ENCODE measurements around the gene MAB21L2. TPM values are rescaled to one million over a fixed set of nuclear protein-coding genes. Genes with fewer than 3 reads are reported as not detected.

The MAB21L2 gene
- total RNA-seq, 2 donors from 2014 or later, result 1.0 to 9.6 TPM

DNA sequence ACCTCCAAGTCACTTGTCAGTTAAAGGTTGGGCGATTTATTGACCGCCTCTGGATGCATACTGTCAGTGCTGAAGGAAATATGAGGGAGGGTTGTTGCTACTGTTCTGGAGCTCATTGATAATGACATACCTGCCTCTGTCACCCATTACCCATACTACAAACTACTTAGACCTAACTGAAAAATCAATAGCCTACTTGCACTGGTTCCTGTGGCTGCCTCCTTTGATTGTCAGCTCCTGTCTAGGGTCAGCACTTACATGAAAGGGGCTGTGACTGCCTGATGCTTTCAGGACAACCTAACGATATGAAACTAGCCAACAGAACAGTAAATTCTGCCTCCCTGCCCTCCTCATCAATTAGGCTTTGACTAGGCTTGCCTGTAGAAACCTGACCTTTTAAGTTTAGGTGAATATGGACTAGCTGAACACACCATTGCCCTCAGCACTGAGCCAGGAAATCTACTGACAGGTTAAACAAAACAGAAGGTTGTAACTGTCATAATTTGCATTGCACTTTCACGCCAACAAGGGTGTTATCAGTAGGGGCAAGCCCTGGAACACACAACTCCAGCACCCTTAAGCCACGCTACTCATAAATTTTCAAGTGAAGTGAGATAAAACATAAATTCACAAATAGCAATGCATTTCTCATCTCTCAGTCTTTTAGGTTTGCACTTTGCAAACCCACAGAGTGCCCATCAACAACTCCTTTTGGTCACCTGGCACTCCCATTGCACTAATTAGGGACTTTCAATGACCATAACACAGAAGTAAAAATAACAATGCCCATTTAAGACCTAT, 9.0 kb upstream of the MAB21L2 start:
- DNase-seq (no peak), ATAC-seq (peak in 1 of 2 donors; percentile 35)
- intact Hi-C loops (cut with DNase I), result no loop called here

GRCh38 chr4:150573534-150573933, 8.4 kb upstream of the MAB21L2 start:
- intact Hi-C loops (cut with DNase I), result no loop called here
- DNase-seq (no peak), ATAC-seq (no peak)

GRCh38 chr4:150574678-150575077, 7.3 kb upstream of the MAB21L2 start:
- intact Hi-C loops (cut with DNase I), result no loop called here
- DNase-seq, result no peak
- no peak for ATAC-seq

DNA sequence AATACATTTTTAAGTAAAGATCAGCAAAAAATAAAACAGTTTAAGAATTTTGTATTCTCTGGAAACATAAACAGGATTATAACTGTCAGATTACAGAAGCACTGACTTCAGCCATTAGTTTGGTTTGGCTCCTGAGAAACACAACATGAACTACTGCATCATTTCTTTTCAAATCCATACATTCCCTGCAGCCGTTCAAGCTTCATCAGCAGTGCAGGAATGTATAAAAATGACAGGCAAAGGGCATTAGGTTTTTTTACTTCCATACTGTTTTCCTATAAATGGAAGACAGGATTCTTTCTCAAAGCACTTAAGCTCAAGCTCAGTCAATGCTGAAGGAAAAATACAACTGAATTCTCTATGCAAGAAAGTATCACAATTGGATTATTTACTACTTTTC, 4.2 kb upstream of the MAB21L2 start:
- DNase-seq (no peak), ATAC-seq (no peak)
- intact Hi-C loops (cut with DNase I), result no loop called here

GRCh38 chr4:150578745-150579501, 3.0 kb upstream of the MAB21L2 start:
- DNase-seq, result peak; percentile 19
- intact Hi-C loops (cut with DNase I), result no loop called here
- ATAC-seq, result no peak

- intact Hi-C loops (cut with DNase I), result no loop called here
- ATAC-seq (peak; percentile 51 to 58), DNase-seq (peak; percentile 37)
Measured at GRCh38 chr4:150579551-150580234, 2.3 kb upstream of the MAB21L2 start.

- ATAC-seq, result no peak
- intact Hi-C loops (cut with DNase I), result no loop called here
- DNase-seq, result no peak
Measured at GRCh38 chr4:150580306-150580705, 1.6 kb upstream of the MAB21L2 start.

DNA sequence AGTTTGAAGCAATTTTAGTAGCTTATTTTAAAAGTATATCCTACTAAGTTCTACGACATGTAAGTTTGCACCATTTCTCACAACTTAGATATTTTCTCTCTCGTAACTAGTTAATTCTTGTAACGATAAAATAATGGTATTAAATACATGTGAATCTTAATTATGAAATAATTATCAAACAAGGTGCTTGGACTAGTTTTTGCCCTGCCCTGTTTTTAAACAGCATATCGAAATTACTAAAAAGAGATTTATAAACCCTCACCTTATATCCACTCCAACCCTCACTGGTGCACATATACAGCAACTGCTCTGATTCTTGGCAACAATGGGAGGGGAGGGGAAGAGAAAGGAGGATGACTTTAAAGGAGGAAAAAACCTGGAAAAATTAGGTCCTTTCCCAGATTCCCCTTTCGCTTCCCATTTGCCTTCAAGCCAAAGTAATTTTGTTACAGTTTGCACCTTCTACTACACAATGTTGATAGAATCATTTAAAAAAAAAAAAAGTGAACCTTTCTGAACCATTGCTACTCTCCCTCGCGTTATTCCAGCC, 820 bp upstream of the MAB21L2 start:
- intact Hi-C loops (cut with DNase I), result no loop called here
- DNase-seq, result no peak
- no peak for ATAC-seq

GRCh38 chr4:150581641-150582051, 305 bp upstream of the MAB21L2 start:
- DNase-seq (peak; percentile 35), ATAC-seq (peak; percentile 31 to 61)
- intact Hi-C loops (cut with DNase I), result no loop called here

DNA sequence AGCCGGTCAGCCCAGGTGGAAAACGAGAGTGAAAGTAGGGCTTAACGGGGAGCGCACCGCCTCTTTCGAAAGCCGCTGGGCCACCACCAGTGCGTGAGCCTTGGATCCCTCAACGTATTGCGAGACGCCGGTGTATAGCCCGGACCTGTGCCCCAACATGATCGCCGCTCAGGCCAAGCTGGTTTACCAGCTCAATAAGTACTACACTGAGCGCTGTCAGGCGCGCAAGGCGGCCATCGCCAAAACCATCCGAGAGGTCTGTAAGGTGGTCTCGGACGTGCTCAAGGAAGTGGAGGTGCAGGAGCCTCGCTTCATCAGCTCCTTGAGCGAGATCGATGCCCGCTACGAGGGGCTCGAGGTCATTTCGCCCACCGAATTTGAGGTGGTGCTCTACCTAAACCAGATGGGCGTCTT, 929 bp downstream of the MAB21L2 start:
- peak; percentile 27 for DNase-seq
- intact Hi-C loops (cut with DNase I), result no loop called here
- ATAC-seq, result peak; percentile 18 to 41

DNA sequence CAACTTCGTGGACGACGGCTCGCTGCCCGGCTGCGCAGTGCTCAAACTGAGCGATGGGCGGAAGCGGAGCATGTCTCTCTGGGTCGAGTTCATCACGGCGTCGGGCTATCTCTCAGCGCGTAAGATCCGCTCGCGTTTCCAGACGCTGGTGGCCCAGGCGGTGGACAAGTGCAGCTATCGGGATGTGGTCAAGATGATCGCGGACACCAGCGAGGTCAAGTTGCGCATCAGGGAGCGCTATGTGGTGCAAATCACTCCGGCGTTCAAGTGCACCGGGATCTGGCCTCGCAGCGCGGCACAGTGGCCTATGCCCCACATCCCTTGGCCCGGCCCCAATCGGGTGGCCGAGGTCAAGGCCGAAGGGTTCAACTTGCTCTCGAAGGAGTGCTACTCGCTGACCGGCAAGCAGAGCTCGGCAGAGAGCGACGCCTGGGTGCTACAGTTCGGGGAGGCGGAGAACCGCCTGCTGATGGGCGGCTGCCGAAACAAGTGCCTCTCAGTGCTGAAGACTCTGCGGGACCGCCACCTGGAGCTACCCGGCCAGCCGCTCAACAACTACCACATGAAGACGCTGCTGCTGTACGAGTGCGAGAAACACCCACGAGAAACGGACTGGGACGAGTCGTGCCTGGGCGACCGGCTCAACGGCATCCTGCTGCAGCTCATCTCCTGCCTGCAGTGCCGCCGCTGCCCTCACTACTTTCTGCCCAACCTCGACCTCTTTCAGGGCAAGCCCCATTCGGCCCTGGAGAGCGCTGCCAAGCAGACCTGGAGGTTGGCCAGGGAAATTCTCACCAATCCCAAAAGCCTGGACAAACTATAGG, 1.5 kb downstream of the MAB21L2 start:
- DNase-seq (peak; percentile 46), ATAC-seq (peak; percentile 55 to 73)
- intact Hi-C loops (cut with DNase I), result no loop called here

DNA sequence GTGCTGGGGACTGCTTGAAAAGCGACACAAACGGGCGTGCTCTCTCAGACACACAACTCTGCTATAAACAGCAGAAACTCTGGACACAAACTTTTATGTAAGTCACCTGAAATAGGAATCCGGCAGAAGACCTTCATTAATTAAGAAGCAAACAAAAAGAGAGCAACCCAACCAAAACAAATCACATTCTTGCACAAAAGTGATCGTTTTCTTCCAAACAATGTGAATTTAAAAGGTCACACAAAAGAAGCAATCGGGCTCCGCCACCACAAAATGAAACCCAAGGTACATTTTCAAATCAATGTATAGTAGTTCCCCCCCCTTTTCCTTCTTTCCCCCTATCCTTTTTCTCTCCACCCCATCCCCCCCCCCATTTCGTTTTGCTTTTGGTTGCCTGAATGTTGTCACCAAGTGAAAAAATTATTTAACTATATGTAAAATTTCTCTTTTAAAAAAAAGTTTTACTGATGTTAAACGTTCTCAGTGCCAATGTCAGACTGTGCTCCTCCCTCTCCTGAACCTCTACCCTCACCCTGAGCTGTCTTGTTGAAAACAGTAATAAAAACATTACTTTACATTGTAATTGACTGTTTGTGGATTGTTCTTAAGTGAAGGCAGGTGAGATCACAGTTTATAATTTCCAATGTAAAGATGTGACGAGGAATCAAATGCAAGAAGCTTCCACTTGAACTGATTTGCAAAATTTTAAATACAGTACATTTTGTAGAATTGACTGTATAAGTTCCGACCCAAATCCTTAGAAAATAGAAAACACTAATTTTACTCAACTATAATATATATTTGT, 2.4 kb downstream of the MAB21L2 start:
- DNase-seq (no peak), ATAC-seq (no peak)
- intact Hi-C loops (cut with DNase I), result no loop called here

DNA sequence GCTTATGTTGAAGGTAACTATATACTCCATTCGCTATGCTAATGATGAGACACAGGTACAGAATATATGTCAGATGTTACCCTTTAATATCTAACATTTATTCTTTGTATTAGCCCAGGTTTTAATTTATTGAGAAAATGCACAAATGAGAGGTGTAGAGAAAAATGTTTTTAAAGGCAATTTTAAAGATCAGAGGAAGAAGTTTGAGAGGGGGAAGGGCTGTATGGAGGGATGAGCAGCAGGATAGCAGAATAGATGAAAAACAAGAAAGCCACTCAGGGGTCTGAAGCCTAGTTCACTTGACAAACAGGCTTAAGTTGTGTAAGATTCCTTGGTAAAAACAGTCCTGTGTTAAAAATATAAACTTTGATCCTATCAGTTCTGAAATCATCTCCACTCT, 3.7 kb downstream of the MAB21L2 start:
- ATAC-seq (no peak), DNase-seq (no peak)
- intact Hi-C loops (cut with DNase I), result no loop called here

- ATAC-seq, result no peak
- intact Hi-C loops (cut with DNase I), result no loop called here
- no peak for DNase-seq
Measured at GRCh38 chr4:150586162-150586810, 4.3 kb downstream of the MAB21L2 start.

GRCh38 chr4:150588316-150588715, 6.4 kb downstream of the MAB21L2 start:
- no peak for ATAC-seq
- intact Hi-C loops (cut with DNase I), result no loop called here

GRCh38 chr4:150589157-150589556, 7.2 kb downstream of the MAB21L2 start:
- intact Hi-C loops (cut with DNase I), result no loop called here
- ATAC-seq (no peak), DNase-seq (no peak)

More at GRCh38 chr4:150588316-150588715, 6.4 kb downstream of the MAB21L2 start:
- no peak for DNase-seq

DNA sequence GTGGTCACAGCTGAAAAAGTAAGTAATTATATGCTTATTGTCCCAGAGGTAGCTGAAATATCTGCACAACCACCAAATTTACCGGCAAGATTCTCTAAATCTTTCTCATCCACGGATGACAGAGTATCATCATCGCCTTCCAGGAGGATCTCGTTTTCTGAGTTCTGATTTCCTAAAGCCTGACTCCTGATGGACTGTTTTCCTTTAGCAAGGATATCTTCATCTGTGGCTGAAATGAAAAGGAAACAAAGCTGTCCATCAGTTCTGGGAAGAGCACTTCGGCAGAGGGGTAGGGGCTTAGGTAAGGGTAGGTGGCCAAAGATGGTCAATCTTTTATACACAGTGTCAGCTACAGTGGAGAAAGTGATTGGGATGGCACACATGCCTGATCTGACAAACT, 8.7 kb downstream of the MAB21L2 start:
- intact Hi-C loops (cut with DNase I), result no loop called here
- DNase-seq, result no peak
- ATAC-seq, result no peak

GRCh38 chr4:150591406-150591805, 9.5 kb downstream of the MAB21L2 start:
- no peak for ATAC-seq
- intact Hi-C loops (cut with DNase I), result no loop called here
- DNase-seq, result no peak
